CD4-positive, alpha-beta T cell treated with Interleukin-12 subunit alpha and Interleukin-12 subunit beta, for 1 hour (primary cell): ENCODE measurements around the gene AFM.

ENCODE experiments used
- DNase-seq: peaks from one replicate; pipeline ENCODE4 v3.0.0-alpha.2; 2020

AFM gene

DNA sequence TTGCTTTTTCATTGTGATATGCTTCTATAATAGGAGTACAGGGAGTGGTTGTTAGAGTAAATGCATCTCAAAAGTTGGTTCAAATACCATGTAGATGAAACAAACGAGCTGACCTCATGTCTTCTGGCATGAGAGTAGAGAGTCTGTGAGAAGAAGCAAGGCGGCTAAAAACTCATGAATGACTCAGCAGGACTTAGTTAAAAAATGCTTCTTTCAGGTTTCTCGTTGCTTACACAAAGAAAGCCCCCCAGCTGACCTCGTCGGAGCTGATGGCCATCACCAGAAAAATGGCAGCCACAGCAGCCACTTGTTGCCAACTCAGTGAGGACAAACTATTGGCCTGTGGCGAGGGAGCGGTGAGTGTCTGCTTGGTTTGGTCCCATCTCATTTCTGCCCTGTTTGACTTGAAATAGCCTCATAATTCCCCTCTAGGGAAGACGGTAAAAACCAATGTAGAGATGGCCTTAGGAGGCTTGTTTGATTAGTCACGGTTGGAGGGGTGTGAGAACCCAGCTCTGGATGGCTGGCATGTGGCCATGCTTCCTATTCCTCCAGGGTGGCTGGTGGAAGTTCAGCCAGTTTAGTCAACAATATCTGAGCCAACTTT is 31.0 kb upstream of the AFM start:
- no peak for DNase-seq

DNA sequence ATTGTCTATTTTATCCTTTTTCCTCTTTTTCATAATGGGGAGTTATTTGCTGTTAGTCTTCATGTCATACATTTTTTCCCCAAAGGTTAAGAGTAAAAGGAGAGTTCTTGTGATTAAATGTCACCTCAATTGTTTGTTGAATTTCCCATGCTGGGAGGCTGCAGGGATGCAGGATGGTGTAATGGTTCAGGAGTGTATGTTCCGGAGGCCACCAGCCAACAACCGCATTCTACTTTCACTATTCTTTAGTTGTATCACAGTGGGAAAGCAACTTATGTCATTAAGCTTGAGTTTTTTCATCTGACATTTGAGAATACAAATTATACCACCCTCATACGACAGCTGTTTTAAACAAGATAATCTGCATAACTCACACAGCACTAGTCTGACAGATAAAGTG is 30.1 kb upstream of the AFM start:
- no peak for DNase-seq

DNA sequence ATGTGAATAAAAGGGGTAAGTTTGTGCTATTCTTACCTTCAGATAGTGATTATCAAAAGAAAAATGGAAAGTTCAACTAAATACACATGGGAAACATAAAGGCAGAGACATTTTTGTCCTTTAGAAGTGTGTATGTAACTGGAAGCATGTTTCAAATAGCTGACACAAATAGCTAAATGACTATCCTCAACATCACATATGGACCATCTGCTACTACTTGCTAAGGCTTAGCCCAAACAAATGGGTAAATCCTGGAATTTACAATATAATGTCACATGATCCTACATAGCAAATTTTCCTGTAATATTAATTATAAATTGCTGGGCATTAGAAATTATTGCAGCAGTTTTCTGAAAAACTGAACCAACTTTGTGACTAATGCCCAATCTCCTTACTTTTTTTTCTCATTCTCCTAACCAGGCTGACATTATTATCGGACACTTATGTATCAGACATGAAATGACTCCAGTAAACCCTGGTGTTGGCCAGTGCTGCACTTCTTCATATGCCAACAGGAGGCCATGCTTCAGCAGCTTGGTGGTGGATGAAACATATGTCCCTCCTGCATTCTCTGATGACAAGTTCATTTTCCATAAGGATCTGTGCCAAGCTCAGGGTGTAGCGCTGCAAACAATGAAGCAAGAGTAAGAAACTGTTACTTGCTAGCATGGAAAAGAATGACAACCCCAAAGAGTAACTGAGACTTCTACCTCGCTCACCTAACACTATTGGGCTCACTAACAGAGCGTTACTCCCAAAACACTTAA is 29.4 kb upstream of the AFM start:
- no peak for DNase-seq

DNA sequence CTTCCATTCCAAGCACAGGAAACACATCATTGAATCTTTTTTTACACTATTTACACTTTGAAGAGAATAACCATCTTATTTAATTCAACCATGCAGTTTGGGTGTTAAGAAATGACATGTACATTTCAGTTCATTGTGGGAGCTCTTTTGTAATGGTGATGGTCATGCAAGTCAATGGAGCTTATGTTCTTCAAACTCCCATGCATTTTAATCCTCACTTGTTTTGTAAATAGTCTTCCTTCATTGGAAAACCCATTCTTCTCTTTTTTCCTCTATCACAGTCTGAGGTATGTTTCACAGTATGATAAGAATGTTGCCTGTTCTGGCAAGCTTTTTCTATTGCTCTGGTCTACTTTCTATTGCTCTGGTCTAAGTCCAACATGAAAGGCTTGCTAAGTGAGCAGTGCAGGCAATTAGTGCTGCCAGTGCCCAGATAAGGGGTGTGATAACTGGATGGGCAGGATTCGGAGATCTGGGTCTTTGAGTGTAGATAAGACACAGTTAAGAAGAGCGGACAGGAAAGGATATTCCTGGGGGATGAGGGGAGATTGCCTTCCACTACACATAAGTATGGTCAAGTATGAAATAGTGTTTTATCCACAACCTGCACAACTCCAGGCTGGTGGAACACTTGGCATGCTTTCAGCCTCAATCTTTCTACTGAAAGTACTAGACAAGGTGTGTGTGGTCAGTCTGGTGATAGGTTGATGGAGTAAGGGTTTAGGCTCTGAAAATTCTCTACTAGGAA is 28.4 kb upstream of the AFM start:
- DNase-seq, result no peak

DNA sequence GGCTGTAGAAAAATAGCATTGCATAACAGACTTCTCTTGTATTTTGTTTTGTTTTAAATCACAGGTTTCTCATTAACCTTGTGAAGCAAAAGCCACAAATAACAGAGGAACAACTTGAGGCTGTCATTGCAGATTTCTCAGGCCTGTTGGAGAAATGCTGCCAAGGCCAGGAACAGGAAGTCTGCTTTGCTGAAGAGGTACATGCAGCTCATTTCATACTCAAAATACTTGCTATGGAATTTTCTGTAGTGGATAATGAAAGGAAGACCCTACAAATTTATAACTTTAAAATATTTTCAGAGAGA is 27.9 kb upstream of the AFM start:
- no peak for DNase-seq

DNA sequence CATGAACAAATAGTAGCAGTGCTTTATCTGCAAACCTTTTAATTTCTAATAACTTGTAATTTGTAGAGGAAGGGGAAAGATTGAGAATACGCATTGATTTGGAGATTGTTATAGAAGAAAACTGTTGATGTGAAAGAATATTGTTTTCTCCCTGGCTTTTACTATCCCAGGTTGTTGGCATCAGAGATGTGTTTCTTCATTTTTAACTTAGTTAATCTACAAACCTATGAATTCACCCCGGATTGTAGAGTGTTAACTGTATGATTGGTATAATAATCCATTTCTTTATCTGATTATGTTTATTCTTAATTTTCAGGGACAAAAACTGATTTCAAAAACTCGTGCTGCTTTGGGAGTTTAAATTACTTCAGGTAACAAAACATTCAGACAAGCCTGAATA is 26.6 kb upstream of the AFM start:
- DNase-seq, result no peak

DNA sequence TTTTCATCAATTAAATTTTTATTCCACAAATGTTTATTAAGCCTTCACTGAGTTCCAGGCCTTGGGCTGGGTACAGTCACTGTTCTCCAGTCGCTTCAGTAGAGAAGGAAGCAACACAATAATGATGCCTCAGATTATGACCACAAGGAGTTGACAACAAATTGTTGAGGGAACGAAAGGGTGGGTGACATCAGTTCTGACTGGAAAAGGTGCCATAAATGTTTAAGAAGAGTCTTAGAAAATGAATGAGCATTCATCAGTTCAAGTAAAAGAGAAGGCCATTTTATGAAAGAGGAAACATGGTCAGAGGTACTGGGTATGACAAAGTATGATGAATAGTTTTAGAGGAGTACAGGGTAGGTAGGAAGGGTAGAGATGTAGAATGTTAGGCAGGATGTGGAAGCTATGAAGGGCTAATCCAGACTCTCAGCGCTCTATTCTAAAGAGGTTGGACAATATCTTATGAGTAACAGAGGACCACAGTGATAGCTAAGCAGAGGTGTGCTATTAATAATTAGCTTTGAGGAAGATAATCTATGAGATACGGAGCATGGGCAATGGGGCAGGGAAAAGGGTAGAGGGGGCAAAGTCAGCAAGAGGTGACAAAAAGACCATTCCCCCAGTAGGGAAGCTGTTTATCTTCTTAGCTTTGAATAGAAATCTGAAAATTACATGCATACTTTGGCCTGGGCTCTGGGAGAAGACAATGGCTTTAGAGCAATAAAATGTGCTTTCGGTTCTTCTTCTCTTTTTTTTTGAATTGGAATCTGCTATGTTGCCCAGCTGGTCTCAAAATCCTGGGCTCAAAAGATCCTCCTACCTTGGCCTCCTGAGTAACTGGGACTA is 25.1 kb upstream of the AFM start:
- DNase-seq, result no peak

DNA sequence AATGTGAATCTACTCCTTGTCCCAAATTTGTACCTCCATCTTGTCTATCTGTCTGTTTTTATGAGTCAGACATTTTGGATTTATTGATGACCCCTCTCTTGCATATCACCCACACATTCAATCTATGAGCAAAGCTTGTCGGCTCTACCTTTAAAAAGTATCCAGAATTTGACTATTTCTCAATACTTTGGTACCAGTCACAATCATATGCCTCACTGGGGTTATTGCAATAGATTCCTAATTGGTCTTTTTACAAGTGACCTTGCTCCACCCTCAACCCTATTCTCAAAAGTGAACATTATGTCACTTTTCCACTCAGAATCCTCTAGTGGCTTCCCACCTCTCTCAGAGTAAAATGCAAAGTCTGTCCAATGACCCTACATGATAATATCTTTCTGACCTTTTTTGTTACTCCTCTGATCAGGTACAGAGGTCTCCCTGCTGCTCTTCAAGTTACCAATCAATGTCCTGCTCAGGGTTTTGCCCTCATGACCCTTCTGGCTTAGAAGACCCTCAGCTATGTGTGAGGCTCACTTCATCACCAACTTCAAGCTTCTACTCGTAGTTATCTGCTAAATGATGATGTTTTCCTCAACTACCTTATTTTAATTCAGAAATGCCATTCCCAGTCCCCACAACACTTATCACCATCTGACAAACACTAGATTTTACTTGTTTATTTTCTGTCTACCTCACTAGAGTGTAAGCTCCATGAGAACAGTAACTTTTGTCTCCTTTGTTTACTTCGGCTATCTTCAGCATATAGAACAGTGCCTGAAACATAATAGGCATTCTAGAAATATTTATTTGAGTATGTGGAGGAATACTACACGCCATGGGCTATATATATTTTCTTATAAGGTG is 23.1 kb upstream of the AFM start:
- DNase-seq, result no peak

DNA sequence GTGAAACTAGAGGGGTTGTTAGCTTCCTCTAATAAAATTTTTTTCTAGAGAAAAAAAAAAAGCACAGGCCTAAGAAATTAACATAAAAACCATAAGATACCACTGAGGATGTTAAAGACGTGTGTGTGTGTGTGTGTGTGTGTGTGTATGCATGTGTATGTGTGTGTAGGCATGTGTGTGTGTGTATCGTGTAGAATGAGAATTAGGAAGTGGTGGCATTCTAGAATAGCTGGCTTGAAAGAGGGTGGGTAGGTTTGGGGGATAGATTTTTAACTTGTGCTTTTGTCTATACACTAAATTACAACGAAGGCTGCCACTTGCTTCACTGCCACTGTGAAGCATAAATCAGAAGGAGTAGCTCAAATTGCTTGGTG is 22.5 kb upstream of the AFM start:
- no peak for DNase-seq

DNA sequence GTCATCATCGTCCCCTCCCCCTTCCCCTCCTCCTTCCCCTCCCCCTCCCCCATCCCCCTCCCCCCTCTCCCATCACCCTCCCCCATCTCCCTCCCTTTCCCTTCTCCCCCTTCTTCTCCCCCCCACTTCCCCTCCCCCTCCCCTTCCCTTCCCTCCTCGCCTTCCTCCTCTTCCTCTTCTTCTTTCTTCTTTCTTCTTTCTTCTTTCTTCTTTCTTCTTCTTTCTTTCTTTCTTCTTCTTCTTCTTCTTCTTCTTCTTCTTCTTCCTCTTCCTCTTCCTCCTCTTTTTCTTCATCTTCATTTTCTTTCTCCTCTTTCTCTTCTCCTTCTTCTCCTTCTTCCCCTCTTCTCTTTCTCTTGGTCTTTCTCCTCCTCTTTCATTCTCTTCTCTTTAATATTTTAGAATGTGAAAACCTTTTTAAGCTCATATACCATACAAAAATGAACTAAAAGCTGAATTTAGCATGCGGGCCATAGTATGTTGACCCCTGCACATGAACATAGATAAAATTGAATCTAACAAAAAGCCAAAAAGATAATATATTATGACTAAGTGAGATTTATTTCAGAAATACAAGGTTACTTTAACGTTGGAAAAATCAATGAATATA is 20.5 kb upstream of the AFM start:
- no peak for DNase-seq

DNA sequence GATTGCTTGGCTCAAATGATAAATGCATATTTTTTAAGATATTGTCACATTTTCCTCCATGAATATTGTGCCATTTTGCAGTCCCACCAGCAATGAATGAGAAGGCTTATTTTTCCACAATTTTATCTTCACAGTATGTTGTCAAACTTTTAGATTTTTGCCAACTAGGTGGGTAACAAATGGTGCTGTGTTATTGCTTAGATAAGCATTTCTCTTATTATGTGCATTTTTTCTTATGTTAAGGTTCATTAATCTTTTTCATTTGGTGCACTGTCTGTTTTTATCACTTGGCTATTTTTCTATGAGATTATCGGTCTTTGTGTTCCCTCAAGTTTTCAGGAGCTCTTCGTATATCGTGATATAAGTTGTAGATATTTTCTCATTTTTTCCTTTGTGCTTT is 13.4 kb upstream of the AFM start:
- DNase-seq, result no peak

DNA sequence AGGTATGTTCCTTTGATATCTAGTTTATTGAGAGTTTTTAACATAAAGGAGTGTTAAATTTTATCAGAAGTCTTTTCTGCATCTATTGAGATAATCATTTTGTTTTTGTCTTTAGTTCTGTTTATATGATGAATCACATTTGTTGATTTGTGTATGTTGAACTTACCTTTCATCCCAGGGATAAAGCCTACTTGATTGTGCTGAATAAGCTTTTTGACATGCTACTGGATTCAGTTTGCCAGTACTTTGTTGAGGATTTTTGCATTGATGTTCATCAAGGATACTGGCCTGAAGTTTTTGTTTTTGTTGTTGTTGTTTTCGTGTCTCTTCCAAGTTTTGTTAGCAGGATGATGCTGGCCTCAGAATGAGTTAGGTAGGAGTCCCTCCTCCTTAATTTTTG is 10.8 kb upstream of the AFM start:
- no peak for DNase-seq

DNA sequence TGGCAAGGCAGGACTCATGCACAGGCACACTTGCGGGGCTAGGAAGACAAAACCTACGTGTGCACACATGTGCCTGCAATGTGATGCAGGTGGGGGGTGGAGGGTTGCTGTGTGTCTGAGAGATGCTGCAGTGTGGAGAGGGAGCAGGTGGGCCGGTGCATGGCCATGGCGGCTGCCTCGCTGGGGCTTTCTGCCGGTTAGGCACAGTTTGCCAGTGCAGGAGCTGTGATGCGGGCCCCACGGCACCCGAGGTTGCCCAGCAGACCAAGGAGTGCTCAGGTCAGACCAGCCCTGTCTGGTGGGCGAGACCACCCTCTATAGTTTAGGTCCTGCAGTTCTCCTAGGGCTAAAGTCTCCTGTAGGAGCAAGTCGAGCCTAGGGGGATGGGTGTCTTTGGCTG is 4.4 kb upstream of the AFM start:
- no peak for DNase-seq

DNA sequence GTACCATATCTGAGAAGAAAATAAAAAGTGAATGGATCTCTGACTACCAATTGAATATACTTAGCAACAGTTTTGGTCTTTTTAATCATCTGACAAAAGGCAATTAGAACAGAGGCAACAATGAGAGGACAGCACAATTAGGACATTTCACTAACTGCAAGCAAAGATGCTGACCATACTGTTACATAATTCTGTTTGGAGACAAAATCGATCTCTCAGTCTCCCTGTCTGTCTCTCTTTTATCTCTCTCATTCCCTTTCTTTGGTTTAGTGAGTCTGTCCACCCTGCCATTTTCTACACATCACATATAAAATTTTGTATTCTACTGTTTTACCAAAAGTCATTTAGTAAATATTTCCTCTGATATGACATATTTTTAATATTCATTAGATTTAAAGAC is 2.2 kb upstream of the AFM start:
- DNase-seq, result no peak

DNA sequence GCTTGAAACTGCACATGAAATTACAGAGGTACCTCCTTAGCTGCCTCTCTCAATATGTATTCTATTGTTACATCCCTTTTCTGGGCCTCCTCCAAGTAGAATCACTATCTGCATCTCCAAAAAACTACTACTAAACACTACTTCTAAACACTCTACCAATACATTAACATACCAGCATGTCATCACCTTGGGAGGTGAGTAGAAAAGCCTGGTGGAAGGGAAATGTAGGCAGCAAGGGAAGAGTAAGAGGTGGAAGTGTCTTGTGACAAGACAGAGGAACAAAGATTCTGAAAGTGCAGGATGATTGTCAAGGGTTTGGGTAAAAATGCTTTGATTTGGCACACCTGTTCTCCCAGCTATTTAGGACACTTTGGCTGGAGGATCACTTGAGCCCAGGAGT is 3.5 kb downstream of the AFM start:
- no peak for DNase-seq

DNA sequence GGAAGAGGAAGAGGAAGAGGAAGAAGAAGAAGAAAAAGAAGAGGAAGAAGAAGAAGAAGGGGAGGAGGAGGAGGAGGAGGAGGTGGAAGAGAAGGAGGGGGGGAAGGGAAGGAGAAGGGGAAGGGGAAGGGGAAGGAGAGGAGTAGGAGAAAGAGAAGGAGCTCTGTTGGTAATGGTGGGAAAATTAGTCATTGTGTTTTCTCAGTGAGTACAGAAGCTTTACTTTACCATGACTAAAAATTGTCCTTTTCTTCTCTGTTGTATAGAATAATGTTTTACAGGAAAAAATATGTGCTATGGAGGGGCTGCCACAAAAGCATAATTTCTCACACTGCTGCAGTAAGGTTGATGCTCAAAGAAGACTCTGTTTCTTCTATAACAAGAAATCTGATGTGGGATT is 4.1 kb downstream of the AFM start:
- DNase-seq, result no peak

DNA sequence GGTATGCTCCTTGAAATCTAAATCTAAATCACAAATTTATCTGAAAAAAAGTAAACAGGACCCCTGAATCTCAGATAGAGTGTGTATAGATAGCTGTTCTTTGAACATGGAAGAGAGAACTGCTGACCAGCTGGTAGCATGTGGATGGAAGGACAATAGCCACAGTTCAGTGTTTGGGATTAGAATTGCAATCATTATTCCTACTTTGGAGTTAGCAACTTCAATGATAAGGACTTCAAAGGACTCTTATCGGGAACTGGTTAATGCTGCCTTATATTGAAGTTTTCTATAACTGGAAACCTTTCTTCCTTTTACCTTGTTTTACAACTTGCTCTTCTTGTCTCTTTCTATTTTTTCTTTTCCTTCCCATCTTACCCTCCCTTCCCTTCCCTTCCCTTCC is 5.0 kb downstream of the AFM start:
- no peak for DNase-seq

DNA sequence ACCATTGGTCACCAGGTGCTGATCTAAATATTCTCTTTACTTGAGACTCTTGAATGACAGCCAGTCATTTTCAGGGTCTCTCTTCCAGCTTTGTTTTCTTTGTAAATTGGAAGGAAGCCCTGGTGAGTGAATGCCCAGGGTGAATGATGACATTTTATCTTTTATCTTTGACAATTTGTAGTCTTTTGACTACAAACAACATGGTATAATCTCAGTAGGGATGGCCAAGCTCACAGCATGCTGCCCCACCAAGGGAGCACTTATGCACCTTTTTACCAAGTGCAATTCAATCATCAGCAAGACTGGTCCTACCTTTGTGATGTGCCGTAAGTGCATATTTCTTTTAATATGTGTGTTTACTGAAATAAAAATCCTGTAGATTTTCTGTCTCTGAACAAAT is 5.7 kb downstream of the AFM start:
- DNase-seq, result no peak

DNA sequence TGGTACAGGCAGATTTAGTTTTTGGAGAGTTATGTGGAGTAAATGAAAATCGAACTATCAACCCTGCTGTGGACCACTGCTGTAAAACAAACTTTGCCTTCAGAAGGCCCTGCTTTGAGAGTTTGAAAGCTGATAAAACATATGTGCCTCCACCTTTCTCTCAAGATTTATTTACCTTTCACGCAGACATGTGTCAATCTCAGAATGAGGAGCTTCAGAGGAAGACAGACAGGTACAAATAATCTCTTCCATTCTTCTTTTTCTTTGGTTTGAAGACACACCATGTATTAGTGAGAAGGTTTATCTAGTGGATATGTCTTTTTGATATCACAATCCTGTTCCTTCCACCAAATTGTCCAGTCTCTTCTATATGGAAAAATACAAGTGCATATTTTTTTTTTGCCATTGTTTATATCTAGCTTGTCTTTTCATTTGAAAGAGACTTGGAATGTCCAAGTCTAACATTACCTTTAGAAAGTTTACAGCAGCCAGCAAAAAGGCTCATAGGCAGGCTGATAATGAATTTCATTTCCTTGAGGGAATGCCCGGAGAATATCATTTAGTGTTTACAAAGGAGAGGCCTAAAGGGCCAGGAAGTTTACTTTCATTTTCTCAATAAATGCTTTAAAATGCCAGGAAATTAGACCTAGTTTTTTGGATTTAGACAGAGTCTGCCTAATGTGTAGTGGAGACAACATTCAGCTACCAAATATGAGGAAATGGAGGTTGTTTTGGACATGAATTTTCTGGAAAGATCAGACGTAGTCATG is 18.6 kb downstream of the AFM start:
- DNase-seq, result no peak

DNA sequence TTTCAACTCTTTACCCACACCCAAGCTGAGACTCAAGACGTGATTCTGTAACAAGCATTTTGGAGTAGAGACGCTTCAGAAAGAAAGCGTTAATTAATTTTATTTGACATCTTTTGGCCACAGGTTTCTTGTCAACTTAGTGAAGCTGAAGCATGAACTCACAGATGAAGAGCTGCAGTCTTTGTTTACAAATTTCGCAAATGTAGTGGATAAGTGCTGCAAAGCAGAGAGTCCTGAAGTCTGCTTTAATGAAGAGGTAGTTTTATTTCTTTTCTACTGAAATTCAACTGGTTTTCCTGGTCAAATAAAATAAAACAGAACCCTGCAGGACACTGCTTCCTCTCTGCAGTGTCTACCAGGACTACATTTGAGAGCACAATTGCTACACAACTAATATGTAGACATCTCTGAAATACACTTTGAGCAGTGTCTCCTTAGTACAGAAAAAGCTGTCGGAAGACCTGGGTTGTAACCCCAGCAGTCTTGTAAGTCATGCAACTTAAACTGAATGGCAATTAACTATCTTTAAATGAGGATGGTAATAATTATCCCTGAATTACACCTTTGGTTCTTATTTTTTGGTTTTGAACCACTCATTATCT is 20.2 kb downstream of the AFM start:
- no peak for DNase-seq

DNA sequence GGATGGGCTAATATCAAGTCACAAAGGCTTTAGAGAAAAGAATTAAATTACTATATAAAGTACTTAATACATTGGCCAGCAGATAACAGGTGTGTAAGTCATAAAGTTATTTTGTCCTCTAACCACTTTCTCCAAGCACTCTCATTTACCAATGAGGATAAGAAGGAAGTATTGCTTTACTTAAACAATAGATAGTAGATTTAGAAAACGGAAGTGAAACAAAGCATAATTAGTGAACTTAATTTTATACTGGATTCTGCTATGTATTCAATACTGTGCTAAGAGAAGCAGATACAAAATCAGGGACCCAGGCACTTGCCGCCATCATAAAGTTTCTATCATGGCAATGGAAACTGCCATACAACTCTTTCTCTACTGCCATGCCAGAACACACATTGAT is 24.0 kb downstream of the AFM start:
- DNase-seq, result no peak
